D721Med (cell line): ENCODE results near the gene APOC3.

Experiments used
- DNase-seq: peaks from one replicate; pipeline ENCODE4 v3.0.0; 2011; ENCODE audit warnings: low spot score; ENCODE audit not compliant: insufficient read length
- FAIRE-seq: peaks from 2 replicates; lab custom pipeline; 2011; peaks lifted over from hg19 to GRCh38; lab: Jason Lieb, UNC
- CTCF ChIP-seq: IDR thresholded peaks from 2 replicates; pipeline ENCODE4 v1.5.1; 2012; ENCODE audit warnings: mild to moderate bottlenecking, control low read depth; ENCODE audit not compliant: insufficient read depth; ENCODE audit errors: missing control alignments

Gene APOC3

GRCh38 chr11:116829525-116830183 is at the start of gene APOC3:
Gene APOC3, plus strand, starts transcription at chr11:116829907. Its CDS starts 676 bp downstream, at chr11:116830583.
- TF ChIP-seq CTCF = no peak
- no peak for DNase-seq
- FAIRE-seq = no peak

DNA sequence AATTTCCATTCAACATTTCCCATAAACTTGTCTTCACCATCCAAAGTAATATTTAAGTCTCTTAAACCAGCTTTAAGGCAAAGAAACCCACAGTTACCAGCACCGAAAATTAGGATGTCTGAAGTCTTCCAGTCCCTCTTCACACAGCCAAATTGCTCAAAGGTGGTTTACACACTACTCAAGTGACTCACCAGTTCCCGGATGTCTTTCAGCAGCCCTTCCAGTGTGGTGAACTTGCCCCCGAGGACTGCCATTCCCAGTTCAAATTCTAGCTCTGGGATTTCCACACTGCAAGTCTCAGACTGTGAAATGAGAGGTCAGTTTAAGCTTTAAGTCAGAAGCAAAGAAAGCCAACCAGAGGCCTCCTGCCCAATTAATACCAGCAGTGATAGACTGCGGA is 47.0 kb upstream of the APOC3 start:
- no peak for TF ChIP-seq CTCF
- DNase-seq = no peak
- no peak for FAIRE-seq

GRCh38 chr11:116786326-116786725 is 43.4 kb upstream of the APOC3 start:
- DNase-seq = no peak
- no peak for FAIRE-seq
- no peak for TF ChIP-seq CTCF

DNA sequence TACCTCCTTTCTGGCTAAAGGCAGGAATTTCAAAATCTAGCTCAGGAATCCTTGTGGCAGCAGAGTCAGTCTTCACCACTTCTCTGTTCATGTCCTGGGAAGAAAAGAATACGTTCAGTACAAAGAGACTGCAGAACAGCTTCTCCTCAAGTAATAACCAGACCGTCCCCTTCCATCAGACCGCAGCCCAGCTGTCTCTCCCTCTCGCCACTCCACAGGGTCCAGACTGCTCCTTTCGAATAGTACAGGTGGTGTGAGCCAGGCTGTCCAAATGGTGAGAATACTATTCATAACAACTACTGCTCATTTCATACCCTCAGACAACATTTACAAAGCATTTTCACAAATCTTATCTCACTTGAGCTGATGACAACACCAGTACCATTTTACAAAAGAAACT is 42.7 kb upstream of the APOC3 start:
- no peak for FAIRE-seq
- DNase-seq = no peak
- no peak for TF ChIP-seq CTCF

DNA sequence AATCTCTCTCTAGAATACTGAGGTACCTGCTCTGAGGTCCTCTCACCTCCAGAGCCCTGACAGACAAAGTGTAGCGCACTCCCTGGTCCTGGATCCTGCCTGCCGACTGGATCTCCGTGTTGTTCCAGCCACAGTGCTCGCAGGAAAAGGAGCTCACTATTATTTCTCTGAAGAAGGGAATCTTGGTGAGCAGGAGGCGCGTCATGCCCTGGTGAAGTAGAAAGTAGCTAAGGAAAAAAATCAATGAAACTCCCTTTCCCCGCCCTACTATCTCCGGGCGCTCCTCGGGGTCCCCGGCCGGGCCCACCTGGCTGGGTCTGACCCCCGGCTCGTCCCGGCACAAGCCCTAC is 42.3 kb upstream of the APOC3 start:
- no peak for FAIRE-seq
- no peak for TF ChIP-seq CTCF
- no peak for DNase-seq

DNA sequence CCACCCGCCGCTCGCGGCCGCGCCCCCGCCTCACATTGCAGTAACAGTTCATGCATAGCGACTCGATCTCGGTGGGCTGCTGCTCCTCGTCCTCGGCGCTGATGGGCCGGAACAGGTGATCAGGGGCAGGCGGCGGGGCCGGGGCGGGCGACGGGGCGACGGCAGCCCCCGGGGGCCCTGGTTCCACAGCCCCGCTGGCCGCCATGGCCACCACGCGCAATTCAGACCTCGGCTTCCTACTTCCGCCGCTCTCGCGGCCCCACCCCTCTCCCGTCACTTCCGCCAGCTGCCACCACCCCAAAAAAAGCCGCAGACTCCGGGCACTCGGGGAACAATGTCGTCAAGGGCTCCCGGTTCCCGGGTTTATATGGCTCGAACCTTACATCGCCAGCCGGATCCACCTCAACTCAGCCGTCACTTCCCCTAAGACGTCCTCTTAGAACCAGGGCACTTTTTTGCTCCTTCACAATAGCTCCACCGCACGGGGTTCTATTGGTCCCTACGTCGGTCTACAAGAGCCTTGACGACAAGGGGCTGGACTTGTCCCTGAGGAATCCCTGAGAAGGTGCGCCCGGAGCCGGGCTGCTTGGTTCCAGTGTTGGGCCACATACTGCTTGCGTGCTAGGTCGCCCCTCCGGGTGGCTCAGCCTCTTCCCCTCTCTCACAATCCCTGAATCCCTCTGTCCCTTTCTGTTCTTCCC is 41.8 kb upstream of the APOC3 start, which contains the start of gene ZPR1:
Gene ZPR1 (minus strand): TSS at position 238 of the 701 bp plus-strand sequence. CDS start 33 bp downstream, at position 205.
- DNase-seq (peak; percentile 81), FAIRE-seq (no peak)
- TF ChIP-seq CTCF = no peak

DNA sequence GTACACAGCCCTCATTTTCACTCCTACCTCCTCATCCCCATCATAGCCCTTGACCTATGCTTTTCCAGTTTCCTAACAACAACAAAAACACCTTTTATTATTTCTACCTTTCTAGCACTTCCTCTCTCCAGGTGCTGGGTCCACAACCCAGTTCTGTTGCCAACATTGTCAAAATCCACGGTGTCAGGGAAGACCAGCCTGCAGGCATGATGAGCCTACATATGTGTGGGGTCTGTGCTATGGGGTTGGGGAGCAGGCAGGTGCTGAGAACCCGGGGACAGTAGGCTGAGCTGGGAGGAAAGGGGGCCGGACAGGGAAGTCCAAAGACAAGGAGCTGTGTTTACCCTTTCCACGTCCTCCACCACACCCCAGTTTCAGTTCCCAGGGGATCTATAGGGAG is 41.2 kb upstream of the APOC3 start:
- DNase-seq (no peak), FAIRE-seq (no peak)
- no peak for TF ChIP-seq CTCF
